Measurements from ENCODE around the gene PF4V1.

The PF4V1 gene

DNA sequence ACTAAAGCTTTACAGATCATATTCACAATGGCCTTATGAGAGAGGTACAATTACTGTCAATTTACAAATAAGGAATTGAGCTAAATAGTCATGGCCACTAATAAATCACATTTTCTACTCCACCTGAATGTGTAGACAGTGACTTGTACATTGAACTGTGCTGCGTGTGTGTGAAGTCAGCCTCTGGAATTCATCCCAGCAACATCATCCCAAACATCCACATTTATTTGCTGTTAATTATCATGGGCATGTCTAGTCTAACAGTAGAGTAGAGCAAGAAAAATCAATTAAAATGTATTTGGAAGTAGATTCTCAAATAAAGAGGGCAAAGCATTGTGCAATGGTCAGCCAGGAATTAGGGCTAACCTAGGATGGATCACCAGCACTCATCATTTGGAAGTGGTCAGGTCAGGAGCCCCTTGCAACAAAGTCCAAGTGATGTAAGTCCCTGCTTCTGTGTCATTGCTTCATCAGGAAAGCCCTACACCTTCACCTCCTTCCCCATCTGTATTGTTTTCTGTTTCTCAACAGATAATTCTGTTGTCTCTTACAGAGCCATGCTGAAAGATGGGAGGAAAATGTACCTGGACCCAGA, 4.8 kb upstream of the PF4V1 start:
- Histone ChIP-seq H3K36me3 (ENCODE audit: control insufficient read depth, insufficient read depth, low read length, severe bottlenecking) (no peaks in the 10 kb centered on the region), H3K9ac (ENCODE audit: low read length) (no peak overlapping the region), H3K27me3 (replicated peaks; ENCODE audit: control insufficient read depth, insufficient read depth, low read length) (no peaks in the 10 kb centered on the region), H3K9me3 (ENCODE audit: control insufficient read depth, low read length) (no peaks in the 10 kb centered on the region), H3K4me3 (ENCODE audit: low read length) (no peak overlapping the region), H3K4me1 (ENCODE audit: control insufficient read depth, insufficient read depth, low read length) (peaks cover 20% of the 10 kb centered on the region)
- no peak for DNase-seq (ENCODE audit: low read depth)

DNA sequence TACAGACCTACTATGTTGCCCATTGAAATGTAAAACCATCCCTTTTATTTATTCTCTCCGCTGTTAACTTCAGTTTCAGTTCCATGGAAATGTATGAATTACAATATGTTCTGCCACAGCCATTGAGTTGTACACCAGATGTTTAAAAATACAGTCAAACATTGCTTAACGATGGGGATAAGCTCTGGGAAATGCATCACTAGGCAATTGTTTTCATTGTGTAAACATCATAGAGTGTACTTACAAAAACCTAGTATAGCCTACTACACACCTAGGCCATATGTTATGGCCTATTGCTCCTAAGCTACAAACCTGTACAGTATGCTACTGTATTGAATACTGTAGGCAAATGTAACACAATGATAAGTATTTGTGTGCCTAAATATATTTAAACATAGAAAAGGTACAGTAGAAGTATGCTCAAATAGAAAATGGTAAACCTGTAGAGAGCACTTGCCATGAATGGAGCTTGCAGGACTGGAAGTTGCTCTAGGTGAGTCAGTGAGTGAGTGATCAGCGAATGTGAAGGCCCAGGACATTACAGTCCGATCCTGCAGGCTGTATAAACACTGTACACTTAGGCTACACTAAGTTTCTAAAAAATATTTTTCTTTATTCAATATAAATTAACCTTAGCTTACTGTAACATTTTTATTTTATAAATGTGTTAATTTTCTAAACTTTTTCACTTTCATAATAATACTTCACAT, 2.7 kb upstream of the PF4V1 start:
- no peak overlapping the region for H3K4me3 ChIP-seq (ENCODE audit: low read length)
- peaks cover 7% of the 10 kb centered on the region for H3K4me1 ChIP-seq (ENCODE audit: control insufficient read depth, insufficient read depth, low read length)
- H3K9me3 ChIP-seq (ENCODE audit: control insufficient read depth, low read length) = no peaks in the 10 kb centered on the region
- no peak for DNase-seq (ENCODE audit: low read depth)
- H3K36me3 ChIP-seq (ENCODE audit: control insufficient read depth, insufficient read depth, low read length, severe bottlenecking) = no peaks in the 10 kb centered on the region
- no peak overlapping the region for H3K9ac ChIP-seq (ENCODE audit: low read length)
- no peaks in the 10 kb centered on the region for H3K27me3 ChIP-seq (replicated peaks; ENCODE audit: control insufficient read depth, insufficient read depth, low read length)

DNA sequence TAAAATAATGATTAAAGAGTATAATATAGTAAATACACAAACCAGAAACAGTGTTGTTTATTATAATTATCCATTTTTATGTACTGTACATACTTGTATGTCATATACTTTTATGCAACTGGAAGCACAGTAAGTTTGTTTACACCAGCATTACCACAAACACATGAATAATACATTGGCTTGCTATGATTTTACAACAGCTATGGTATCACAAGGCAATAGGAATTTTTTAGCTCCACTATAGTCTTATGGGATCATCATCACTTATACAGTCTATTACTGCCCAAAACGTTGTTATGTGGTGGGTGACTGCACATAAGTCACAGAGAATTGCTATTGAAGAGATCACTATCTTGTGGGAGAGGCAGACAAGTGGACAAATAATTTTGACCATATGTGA, 1.8 kb upstream of the PF4V1 start:
- Histone ChIP-seq H3K27me3 (replicated peaks; ENCODE audit: control insufficient read depth, insufficient read depth, low read length) (no peaks in the 10 kb centered on the region), H3K9ac (ENCODE audit: low read length) (no peak overlapping the region), H3K9me3 (ENCODE audit: control insufficient read depth, low read length) (no peaks in the 10 kb centered on the region), H3K4me1 (ENCODE audit: control insufficient read depth, insufficient read depth, low read length) (peaks cover 13% of the 10 kb centered on the region), H3K4me3 (ENCODE audit: low read length) (no peak overlapping the region), H3K36me3 (ENCODE audit: control insufficient read depth, insufficient read depth, low read length, severe bottlenecking) (no peaks in the 10 kb centered on the region)
- DNase-seq (ENCODE audit: low read depth) = no peak

DNA sequence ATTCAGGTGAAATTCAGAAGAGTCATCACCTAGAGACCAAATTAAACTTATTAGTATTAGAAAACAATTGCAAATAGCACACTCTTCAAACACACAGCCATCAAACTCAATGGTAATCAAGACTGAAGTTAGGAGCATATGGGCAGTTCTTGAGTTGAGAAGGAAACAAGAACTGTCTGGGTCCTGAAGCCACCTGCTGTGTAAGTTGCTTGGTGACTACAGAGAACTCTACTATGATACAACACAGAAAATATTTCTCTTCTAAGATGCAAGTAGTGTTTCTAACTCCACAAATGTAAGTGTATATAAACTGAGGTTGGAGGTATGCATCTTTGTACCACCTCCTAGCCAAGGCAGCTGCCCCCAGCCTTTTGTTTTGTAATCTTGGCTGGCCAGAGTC, 325 bp upstream of the PF4V1 start:
- H3K9ac ChIP-seq (ENCODE audit: low read length) = no peak overlapping the region
- H3K9me3 ChIP-seq (ENCODE audit: control insufficient read depth, low read length) = peaks cover 10% of the 10 kb centered on the region
- H3K4me1 ChIP-seq (ENCODE audit: control insufficient read depth, insufficient read depth, low read length) = peaks cover 18% of the 10 kb centered on the region
- H3K36me3 ChIP-seq (ENCODE audit: control insufficient read depth, insufficient read depth, low read length, severe bottlenecking) = no peaks in the 10 kb centered on the region
- DNase-seq (ENCODE audit: low read depth) = no peak
- H3K4me3 ChIP-seq (ENCODE audit: low read length) = no peak overlapping the region
- no peaks in the 10 kb centered on the region for H3K27me3 ChIP-seq (replicated peaks; ENCODE audit: control insufficient read depth, insufficient read depth, low read length)

DNA sequence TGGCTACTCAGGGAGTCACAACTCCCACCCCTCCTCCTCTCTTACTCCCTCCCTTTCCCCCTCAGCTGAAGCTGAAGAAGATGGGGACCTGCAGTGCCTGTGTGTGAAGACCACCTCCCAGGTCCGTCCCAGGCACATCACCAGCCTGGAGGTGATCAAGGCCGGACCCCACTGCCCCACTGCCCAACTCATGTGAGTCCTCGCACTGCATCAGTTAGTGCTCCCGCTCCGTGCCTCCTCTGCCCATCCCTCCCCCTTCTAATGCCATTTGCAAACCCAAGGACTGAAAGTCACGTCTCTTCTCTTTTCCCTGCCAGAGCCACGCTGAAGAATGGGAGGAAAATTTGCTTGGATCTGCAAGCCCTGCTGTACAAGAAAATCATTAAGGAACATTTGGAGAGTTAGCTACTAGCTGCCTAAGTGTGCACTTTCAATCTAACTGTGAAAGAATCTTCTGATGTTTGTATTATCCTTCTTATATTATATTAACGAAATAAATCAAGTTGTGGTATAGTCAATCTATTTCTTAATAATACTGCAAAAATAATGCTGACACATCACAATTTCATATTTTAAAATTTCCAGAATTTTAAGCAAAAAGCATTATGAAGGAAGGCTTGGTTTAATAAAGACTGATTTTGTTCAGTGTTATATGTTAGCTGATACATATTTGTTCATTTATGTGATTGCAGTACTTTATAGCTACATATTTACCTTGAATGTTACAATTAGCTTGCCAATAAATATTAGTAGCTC, 800 bp downstream of the PF4V1 start:
- Histone ChIP-seq H3K27me3 (replicated peaks; ENCODE audit: control insufficient read depth, insufficient read depth, low read length) (no peaks in the 10 kb centered on the region), H3K4me3 (ENCODE audit: low read length) (peak overlapping the region; percentile 72), H3K4me1 (ENCODE audit: control insufficient read depth, insufficient read depth, low read length) (peaks cover 18% of the 10 kb centered on the region), H3K9ac (ENCODE audit: low read length) (no peak overlapping the region), H3K9me3 (ENCODE audit: control insufficient read depth, low read length) (peaks cover 21% of the 10 kb centered on the region), H3K36me3 (ENCODE audit: control insufficient read depth, insufficient read depth, low read length, severe bottlenecking) (no peaks in the 10 kb centered on the region)
- no peak for DNase-seq (ENCODE audit: low read depth)

DNA sequence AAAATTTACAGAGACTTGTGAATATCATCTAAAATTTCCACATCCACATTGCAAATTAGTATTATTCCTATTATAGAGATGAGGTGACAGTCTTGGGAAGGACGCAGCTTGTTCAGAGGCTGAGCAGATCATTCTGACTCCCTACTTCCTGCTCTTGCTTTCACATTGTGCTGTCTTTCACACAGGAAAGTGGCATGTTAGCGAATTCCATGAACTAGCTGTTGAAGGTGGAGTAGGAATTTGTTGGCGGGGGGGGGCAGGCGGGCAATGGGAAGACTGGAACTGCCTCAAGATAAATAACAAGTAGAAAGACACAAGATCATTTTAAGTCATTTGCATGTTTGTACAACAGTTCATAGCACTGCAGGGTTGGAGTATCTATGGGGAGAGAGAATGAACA, 2.3 kb downstream of the PF4V1 start:
- Histone ChIP-seq H3K4me3 (ENCODE audit: low read length) (no peak overlapping the region), H3K9ac (ENCODE audit: low read length) (no peak overlapping the region), H3K4me1 (ENCODE audit: control insufficient read depth, insufficient read depth, low read length) (peaks cover 18% of the 10 kb centered on the region), H3K36me3 (ENCODE audit: control insufficient read depth, insufficient read depth, low read length, severe bottlenecking) (no peaks in the 10 kb centered on the region), H3K9me3 (ENCODE audit: control insufficient read depth, low read length) (peaks cover 23% of the 10 kb centered on the region), H3K27me3 (replicated peaks; ENCODE audit: control insufficient read depth, insufficient read depth, low read length) (no peaks in the 10 kb centered on the region)
- no peak for DNase-seq (ENCODE audit: low read depth)

DNA sequence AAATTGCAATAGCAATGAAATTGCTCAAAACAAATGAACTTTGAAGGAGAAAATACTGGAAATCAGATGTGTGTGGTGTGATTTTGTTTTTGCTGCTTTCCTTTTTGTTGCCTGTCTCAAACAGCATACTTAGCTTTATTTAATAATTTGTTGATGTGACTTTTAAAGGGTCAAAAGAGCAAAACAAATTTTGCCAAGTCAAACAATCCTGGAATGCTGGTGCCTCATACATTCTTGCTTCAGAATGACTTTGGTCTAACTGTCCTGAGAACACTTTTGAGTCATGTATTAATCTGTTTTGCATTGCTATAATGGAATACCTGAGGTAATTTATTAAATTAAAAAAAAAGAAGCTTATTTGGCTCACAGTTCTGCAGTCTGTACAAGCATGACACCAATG, 3.4 kb downstream of the PF4V1 start:
- DNase-seq (ENCODE audit: low read depth) = peak; percentile 45
- Histone ChIP-seq H3K27me3 (replicated peaks; ENCODE audit: control insufficient read depth, insufficient read depth, low read length) (no peaks in the 10 kb centered on the region), H3K36me3 (ENCODE audit: control insufficient read depth, insufficient read depth, low read length, severe bottlenecking) (no peaks in the 10 kb centered on the region), H3K9ac (ENCODE audit: low read length) (no peak overlapping the region), H3K4me3 (ENCODE audit: low read length) (no peak overlapping the region), H3K4me1 (ENCODE audit: control insufficient read depth, insufficient read depth, low read length) (peaks cover 18% of the 10 kb centered on the region), H3K9me3 (ENCODE audit: control insufficient read depth, low read length) (peaks cover 23% of the 10 kb centered on the region)

DNA sequence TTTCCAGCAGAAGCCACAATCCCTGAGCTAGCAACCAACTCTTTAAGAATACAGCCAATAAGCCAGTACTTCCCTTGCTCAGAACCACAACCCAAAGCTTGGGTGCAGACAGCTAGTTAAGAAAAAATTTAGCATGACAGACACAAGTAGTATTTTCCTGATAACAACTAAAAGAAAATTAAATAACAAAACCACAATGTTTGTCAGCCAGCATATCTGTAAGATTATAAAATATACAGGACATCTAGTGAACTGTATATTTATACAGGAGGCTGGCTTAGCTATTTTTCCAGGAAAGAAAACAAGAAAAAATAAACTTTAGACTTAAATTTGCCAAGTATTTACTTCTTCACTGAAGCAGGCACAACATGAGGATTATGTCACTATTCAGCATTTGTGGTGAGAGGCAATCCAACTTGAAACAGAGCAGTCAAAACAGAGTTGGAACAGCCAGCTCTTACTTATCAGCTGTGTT, 6.6 kb downstream of the PF4V1 start:
- no peaks in the 10 kb centered on the region for H3K36me3 ChIP-seq (ENCODE audit: control insufficient read depth, insufficient read depth, low read length, severe bottlenecking)
- H3K9me3 ChIP-seq (ENCODE audit: control insufficient read depth, low read length) = peaks cover 23% of the 10 kb centered on the region
- peak; percentile 79 for DNase-seq (ENCODE audit: low read depth)
- H3K4me3 ChIP-seq (ENCODE audit: low read length) = no peak overlapping the region
- H3K27me3 ChIP-seq (replicated peaks; ENCODE audit: control insufficient read depth, insufficient read depth, low read length) = no peaks in the 10 kb centered on the region
- no peak overlapping the region for H3K9ac ChIP-seq (ENCODE audit: low read length)
- peaks cover 11% of the 10 kb centered on the region for H3K4me1 ChIP-seq (ENCODE audit: control insufficient read depth, insufficient read depth, low read length)

DNA sequence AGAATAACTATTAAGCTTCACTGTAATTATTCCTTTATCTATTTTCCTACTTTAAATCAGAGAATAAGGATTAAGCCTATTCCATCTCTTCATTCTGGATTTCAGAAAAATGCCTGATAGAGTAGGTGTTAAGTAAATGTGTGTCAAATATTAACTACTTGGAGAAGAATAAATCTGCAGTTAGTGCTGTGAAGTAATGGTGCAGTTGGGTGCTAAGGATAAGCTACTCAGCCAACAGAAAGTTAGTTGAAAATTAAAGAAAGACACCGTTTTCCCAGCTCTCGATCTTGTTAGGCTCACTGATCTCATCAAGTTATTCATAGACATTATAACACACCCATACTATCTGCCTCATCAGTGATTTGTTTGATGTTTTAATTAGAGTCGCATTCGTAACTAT, 7.1 kb downstream of the PF4V1 start:
- DNase-seq (ENCODE audit: low read depth) = no peak
- no peak overlapping the region for H3K9ac ChIP-seq (ENCODE audit: low read length)
- H3K36me3 ChIP-seq (ENCODE audit: control insufficient read depth, insufficient read depth, low read length, severe bottlenecking) = no peaks in the 10 kb centered on the region
- H3K4me1 ChIP-seq (ENCODE audit: control insufficient read depth, insufficient read depth, low read length) = peaks cover 11% of the 10 kb centered on the region
- H3K4me3 ChIP-seq (ENCODE audit: low read length) = no peak overlapping the region
- H3K27me3 ChIP-seq (replicated peaks; ENCODE audit: control insufficient read depth, insufficient read depth, low read length) = no peaks in the 10 kb centered on the region
- peaks cover 23% of the 10 kb centered on the region for H3K9me3 ChIP-seq (ENCODE audit: control insufficient read depth, low read length)

DNA sequence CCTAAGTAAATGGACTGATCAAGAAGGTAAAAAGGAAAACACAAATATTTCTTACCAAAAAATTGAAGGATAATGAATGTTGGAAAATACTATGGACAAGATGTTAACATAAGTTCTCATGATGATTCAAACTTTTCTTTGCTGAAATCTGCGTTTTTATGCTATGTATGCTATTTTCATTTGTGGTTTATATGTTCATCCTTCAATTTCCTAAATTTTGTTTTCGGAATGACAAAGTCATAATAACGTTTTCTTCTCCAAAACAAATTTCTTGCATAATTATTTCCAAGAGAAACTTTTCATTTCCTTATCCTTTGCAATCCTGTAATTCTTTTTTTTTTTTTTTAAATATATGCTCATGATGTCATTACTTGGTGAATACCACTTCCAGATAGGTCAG, 7.8 kb downstream of the PF4V1 start:
- H3K9me3 ChIP-seq (ENCODE audit: control insufficient read depth, low read length) = peaks cover 23% of the 10 kb centered on the region
- H3K4me3 ChIP-seq (ENCODE audit: low read length) = no peak overlapping the region
- H3K9ac ChIP-seq (ENCODE audit: low read length) = no peak overlapping the region
- peaks cover 14% of the 10 kb centered on the region for H3K4me1 ChIP-seq (ENCODE audit: control insufficient read depth, insufficient read depth, low read length)
- H3K27me3 ChIP-seq (replicated peaks; ENCODE audit: control insufficient read depth, insufficient read depth, low read length) = no peaks in the 10 kb centered on the region
- DNase-seq (ENCODE audit: low read depth) = no peak
- H3K36me3 ChIP-seq (ENCODE audit: control insufficient read depth, insufficient read depth, low read length, severe bottlenecking) = no peaks in the 10 kb centered on the region

DNA sequence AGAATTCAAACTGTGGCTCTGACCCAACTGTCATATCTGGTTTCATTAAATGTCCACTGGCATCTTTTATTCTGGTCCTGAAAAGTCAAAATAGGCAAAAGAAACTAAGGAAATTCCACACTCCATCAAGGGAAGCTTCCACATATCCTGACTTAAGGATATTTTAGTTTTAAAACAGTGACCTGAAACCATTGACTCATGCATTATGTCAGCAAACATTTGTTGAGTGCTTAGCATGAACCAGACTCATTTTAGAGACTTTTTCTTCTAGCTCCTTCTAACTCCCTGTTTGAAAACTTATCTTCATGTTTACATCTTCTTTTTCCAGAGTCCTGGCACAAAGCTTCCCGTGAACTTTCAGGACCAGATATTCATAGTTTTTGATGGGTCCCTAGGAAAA, 9.2 kb downstream of the PF4V1 start:
- H3K27me3 ChIP-seq (replicated peaks; ENCODE audit: control insufficient read depth, insufficient read depth, low read length) = no peaks in the 10 kb centered on the region
- H3K4me3 ChIP-seq (ENCODE audit: low read length) = no peak overlapping the region
- H3K9me3 ChIP-seq (ENCODE audit: control insufficient read depth, low read length) = peaks cover 17% of the 10 kb centered on the region
- DNase-seq (ENCODE audit: low read depth) = peak; percentile 41
- no peak overlapping the region for H3K9ac ChIP-seq (ENCODE audit: low read length)
- H3K4me1 ChIP-seq (ENCODE audit: control insufficient read depth, insufficient read depth, low read length) = peaks cover 20% of the 10 kb centered on the region
- H3K36me3 ChIP-seq (ENCODE audit: control insufficient read depth, insufficient read depth, low read length, severe bottlenecking) = no peaks in the 10 kb centered on the region
